Nephron (organoid): Measurements from ENCODE around the gene LAP3.
"Not testable (repeated sequence)": the region's sequence is repeated elsewhere in the genome, so short reads cannot be mapped to it uniquely, and the experiment has no call there.

Source experiments
- H3K27ac Mint-ChIP-seq, 3 experiments: 2 replicates each; pipeline ENCODE4 v1.8.0; 2020; ENCODE audit warnings: mixed read lengths in 3 of 3, mild to moderate bottlenecking in 2 of 3, moderate library complexity in 1 of 3
- H3K27me3 Mint-ChIP-seq: 2 replicates; pipeline ENCODE4 v1.8.0; 2021; ENCODE audit warnings: low read depth, mild to moderate bottlenecking, moderate library complexity, mixed read lengths
- H3K36me3 Mint-ChIP-seq: 2 replicates; pipeline ENCODE4 v1.8.0; 2020; ENCODE audit warnings: low read depth, mixed read lengths
- H3K4me1 Mint-ChIP-seq: 2 replicates; pipeline ENCODE4 v1.8.0; 2020; ENCODE audit warnings: mixed read lengths
- H3K4me3 Mint-ChIP-seq, 3 experiments: 2 replicates each; pipeline ENCODE4 v1.8.0; 2020; ENCODE audit warnings: mild to moderate bottlenecking in 3 of 3, mixed read lengths in 3 of 3, moderate library complexity in 2 of 3
- H3K9me3 Mint-ChIP-seq: 2 replicates; pipeline ENCODE4 v1.8.0; 2020; ENCODE audit warnings: mixed read lengths
- CTCF ChIP-seq, 3 experiments: fragments of 200-600 bp; sonication (generic); IDR thresholded peaks; one replicate each; pipeline ENCODE4 v1.5.0; 2021; ENCODE audit warnings: antibody characterized with exemption in 3 of 3; ENCODE audit not compliant: unreplicated experiment in 3 of 3

Gene LAP3

GRCh38 chr4:17535906-17536305 lies 41.1 kb upstream of the LAP3 start:
- no peaks in the 10 kb centered on the region for H3K4me1 Mint-ChIP-seq
- no peak overlapping the region for H3K4me3 Mint-ChIP-seq
- H3K27ac Mint-ChIP-seq = no peak overlapping the region
- H3K9me3 Mint-ChIP-seq = no peaks in the 10 kb centered on the region
- H3K27me3 Mint-ChIP-seq = no peaks in the 10 kb centered on the region
- TF ChIP-seq CTCF (IDR thresholded peaks at IDR 0.05; ENCODE audit: unreplicated experiment in 3 of 3) = no peak
- no peaks in the 10 kb centered on the region for H3K36me3 Mint-ChIP-seq

- not testable (repeated sequence) for H3K4me1 Mint-ChIP-seq, H3K36me3 Mint-ChIP-seq, H3K27ac Mint-ChIP-seq, H3K27me3 Mint-ChIP-seq, H3K9me3 Mint-ChIP-seq, H3K4me3 Mint-ChIP-seq
Measured at GRCh38 chr4:17537060-17537459, 39.9 kb upstream of the LAP3 start.

DNA sequence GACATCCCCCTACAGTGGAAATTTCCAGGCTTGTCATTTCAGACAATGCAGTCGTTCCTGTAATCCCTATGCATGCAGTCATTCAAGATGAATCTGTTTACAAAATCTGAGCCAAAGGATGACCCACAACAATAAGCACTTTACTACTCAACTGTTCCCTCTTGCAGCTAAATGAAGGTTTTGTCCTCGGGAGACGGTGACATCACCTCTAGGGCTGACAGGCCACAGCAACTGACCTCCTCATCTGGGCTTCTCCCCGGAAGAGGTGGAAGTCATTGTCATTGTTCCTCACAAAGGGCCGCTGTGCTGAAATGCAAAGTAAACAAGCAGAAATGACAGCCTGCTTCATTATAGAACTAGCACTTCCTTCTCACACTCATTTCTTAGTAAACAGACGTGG lies 32.8 kb upstream of the LAP3 start:
- no peak overlapping the region for H3K27ac Mint-ChIP-seq
- no peak overlapping the region for H3K4me3 Mint-ChIP-seq
- no peaks in the 10 kb centered on the region for H3K4me1 Mint-ChIP-seq
- no peak for TF ChIP-seq CTCF (IDR thresholded peaks at IDR 0.05; ENCODE audit: unreplicated experiment in 3 of 3)
- no peaks in the 10 kb centered on the region for H3K36me3 Mint-ChIP-seq
- peaks cover 3% of the 10 kb centered on the region for H3K27me3 Mint-ChIP-seq
- H3K9me3 Mint-ChIP-seq = no peaks in the 10 kb centered on the region

GRCh38 chr4:17544831-17545234 lies 32.2 kb upstream of the LAP3 start:
- Mint-ChIP-seq H3K9me3 (no peaks in the 10 kb centered on the region), H3K4me1 (no peaks in the 10 kb centered on the region), H3K27me3 (peaks cover 3% of the 10 kb centered on the region), H3K27ac (no peak overlapping the region), H3K4me3 (no peak overlapping the region), H3K36me3 (no peaks in the 10 kb centered on the region)
- TF ChIP-seq CTCF (IDR thresholded peaks at IDR 0.05; ENCODE audit: unreplicated experiment in 3 of 3) = no peak

DNA sequence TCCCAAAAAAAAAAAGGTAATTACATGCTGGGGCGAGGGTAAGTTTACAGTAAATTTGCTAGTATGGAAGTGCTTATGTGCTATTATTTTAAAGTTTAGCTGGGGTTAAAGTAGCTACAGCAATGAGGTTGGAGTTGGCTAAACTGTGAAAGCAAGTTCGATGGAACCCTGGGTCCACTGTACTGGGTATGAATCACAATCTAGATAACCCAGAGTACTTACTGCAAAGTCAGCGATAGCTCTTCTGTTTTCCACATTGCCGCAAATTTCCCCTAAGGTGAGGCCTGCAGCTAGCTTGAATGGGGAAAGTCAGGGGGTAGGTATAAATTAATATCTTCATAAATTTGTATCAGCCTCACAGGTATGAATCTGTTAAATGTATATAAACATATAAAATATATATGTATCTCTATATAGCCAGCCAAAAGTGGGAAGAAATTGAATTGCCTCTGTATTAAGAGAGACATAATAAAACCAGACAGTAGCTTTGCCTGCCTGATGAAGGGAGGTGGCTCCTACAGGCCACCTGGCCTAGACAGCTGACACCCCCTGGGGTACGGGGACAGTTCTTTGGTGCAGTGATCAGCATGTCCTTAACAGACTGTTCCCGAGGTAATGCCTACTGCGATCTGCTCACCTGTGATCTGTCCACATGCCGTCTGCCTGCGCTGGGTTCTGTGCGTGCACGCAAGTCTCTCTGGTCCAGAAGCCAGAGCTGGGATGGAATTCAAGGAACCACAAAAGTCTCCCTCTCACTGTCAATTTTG lies 31.4 kb upstream of the LAP3 start:
- Mint-ChIP-seq H3K27me3 (peaks cover 3% of the 10 kb centered on the region), H3K27ac (no peak overlapping the region), H3K4me3 (no peak overlapping the region), H3K9me3 (no peaks in the 10 kb centered on the region), H3K36me3 (no peaks in the 10 kb centered on the region), H3K4me1 (no peaks in the 10 kb centered on the region)
- no peak for TF ChIP-seq CTCF (IDR thresholded peaks at IDR 0.05; ENCODE audit: unreplicated experiment in 3 of 3)

DNA sequence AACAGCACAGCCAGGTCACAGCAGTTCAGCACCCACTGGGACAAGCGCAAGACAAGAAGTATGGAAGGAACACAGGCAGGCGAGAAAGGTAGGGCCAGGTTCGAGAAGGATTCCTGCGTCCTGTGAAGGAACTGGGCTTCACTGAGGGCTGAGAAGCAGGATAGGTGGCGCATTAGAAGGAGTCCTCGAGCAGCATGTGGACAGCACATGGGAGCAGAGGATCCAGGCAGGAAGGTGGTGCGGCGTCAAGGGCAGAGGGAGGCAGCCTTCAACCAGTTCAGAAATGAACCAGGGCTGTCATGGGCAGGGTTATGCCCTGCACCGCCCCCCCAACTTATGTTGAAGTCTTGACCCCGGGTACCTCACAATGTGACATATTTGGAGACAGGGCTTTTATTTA lies 30.8 kb upstream of the LAP3 start:
- no peak for TF ChIP-seq CTCF (IDR thresholded peaks at IDR 0.05; ENCODE audit: unreplicated experiment in 3 of 3)
- H3K4me3 Mint-ChIP-seq = no peak overlapping the region
- no peaks in the 10 kb centered on the region for H3K36me3 Mint-ChIP-seq
- peaks cover 3% of the 10 kb centered on the region for H3K27me3 Mint-ChIP-seq
- H3K9me3 Mint-ChIP-seq = no peaks in the 10 kb centered on the region
- no peaks in the 10 kb centered on the region for H3K4me1 Mint-ChIP-seq
- no peak overlapping the region for H3K27ac Mint-ChIP-seq
